ENCODE data around the gene CFAP45. TPM values are rescaled to one million over a fixed set of nuclear protein-coding genes. Genes with fewer than 3 reads are reported as not detected.

CFAP45 gene
- polyA plus RNA-seq, 1 of the 3 experiments (the other 2 are of a cell fraction): 0.74 TPM

DNA sequence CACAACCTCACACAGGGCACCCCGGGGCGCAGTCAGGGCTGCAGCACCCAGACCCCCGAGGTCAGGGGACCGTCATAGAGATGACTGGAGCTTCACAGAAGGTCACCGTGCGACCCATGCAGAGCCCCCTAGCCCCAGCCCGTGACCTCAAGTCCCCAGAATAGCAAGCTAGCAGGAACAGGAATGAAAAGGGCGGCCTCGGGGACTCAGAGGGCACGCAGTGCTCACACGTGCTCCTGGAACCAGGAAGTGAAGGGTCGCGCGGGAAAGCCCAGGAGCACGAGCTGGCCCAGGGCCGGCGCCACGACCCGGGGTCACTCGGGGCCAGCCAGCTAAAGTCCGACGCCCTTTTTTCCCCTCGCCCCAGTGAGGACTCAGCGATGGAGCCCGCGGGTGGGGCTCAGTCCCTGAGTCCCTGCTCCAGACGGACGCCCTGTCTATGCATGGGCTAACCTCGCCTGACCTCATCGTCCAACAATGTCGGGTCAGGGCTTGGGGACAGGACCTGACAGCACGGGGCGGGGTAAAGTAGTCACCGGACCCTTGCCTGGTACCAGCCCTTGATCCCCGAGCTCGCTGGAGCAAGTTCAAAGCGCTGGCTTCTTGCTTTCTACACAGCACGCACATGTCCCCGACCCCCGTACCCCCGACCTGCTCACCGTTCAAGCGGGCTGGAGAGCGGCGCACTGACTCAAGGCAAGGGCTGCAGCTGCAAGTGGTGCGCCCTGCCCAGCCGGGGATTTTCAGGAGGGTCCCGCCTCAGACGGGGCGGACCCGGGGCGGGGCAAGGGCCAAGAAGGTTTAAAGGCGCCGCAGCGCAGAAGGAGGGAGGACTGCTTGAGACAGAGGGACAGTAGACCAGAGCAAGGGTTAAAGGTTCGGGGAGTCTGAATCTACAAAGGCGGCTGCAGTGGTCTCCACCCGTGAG is 25.1 kb upstream of the CFAP45 start, which contains the start of gene TAGLN2 (continued):
- TF ChIP-seq RCOR1 (IDR thresholded peaks at IDR 0.05; ENCODE audit: low read length): no peak
- no peak for TF ChIP-seq NFIC (IDR thresholded peaks at IDR 0.05; ENCODE audit: borderline replicate concordance)
- TF ChIP-seq, protein P1, sequence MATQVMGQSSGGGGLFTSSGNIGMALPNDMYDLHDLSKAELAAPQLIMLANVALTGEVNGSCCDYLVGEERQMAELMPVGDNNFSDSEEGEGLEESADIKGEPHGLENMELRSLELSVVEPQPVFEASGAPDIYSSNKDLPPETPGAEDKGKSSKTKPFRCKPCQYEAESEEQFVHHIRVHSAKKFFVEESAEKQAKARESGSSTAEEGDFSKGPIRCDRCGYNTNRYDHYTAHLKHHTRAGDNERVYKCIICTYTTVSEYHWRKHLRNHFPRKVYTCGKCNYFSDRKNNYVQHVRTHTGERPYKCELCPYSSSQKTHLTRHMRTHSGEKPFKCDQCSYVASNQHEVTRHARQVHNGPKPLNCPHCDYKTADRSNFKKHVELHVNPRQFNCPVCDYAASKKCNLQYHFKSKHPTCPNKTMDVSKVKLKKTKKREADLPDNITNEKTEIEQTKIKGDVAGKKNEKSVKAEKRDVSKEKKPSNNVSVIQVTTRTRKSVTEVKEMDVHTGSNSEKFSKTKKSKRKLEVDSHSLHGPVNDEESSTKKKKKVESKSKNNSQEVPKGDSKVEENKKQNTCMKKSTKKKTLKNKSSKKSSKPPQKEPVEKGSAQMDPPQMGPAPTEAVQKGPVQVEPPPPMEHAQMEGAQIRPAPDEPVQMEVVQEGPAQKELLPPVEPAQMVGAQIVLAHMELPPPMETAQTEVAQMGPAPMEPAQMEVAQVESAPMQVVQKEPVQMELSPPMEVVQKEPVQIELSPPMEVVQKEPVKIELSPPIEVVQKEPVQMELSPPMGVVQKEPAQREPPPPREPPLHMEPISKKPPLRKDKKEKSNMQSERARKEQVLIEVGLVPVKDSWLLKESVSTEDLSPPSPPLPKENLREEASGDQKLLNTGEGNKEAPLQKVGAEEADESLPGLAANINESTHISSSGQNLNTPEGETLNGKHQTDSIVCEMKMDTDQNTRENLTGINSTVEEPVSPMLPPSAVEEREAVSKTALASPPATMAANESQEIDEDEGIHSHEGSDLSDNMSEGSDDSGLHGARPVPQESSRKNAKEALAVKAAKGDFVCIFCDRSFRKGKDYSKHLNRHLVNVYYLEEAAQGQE (IDR thresholded peaks at IDR 0.05; ENCODE audit: low read depth, low read length): peak; percentile 49; the same call in 1 of the 2 replicates
- TF ChIP-seq, protein P2, sequence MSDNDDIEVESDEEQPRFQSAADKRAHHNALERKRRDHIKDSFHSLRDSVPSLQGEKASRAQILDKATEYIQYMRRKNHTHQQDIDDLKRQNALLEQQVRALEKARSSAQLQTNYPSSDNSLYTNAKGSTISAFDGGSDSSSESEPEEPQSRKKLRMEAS (IDR thresholded peaks at IDR 0.05; ENCODE audit: low read depth): peak; percentile 94

DNA sequence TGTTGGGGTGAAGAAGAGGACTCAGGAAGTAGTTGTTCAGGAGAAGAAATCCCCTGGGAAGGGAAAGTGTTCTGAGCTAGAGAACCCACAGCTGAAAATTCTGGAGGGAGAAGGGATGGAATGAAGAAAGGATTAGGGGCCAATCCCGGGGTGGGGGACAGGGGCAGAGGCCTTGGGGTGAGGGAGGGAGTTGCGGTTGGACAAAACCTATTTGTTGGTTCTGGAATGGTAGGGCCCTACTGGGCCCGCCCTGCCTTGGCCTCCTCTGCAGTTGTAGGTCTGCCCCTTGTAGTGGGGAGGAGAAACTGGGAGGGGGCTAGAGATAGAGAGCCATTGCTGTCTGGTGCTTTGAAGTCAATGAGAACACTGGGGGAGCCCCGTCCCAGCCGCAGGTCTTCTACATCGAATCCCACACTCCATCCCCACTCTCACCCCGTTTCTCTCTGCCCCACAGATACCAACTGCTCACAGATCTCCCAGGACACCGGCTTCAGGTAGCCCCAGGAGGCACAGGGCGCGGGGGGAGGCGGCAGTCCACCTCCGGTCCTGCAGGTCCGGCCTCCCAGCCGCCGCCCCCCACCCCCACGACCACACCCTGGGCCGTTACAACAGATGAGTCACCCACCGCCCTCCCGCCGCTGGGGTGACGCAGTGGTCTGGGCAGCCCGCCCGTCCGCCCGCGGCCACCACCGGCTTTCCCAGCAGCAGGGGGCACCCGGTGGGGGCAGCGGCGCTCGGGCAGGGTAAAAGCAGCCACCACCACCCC is 24.2 kb upstream of the CFAP45 start:
- H3K79me2 ChIP-seq (ENCODE audit: insufficient read depth): peaks cover 71% of the 10 kb centered on the region
- H3K36me3 ChIP-seq (replicated peaks in 1 of 2; ENCODE audit: control insufficient read depth in 1 of 2, insufficient read depth in 2 of 2, low read length in 1 of 2): peaks cover 15 to 17% of the 10 kb centered on the region in 2 experiments
- WGBS (ENCODE audit: low lambda C conversion rate): 12% methylated on average over 10 of the region's 31 CpGs
- peak overlapping the region; percentile 73 to 97; a peak in 3 of 4 replicates for H3K27ac ChIP-seq (ENCODE audit: low read depth in 2 of 2, low read length in 1 of 2)
- H4K20me1 ChIP-seq (ENCODE audit: insufficient read depth): peaks cover 43% of the 10 kb centered on the region
- ChIA-PET CTCF (interaction anchor here (0.7 to 22.3 kb wide), 9 partner anchors 10 to 415 kb away, joined by 3 to 460 read pairs (median 5); partner anchors contain the start of gene IGSF9), POLR2A (interaction anchor here (0.6 to 1.1 kb wide), 2 partner anchors 9 to 22 kb away, joined by 3 read pairs; partner anchors contain the start of gene IGSF9)
- H2AFZ ChIP-seq (ENCODE audit: low read depth): no peak overlapping the region
- peak overlapping the region; percentile 100 for H3K9ac ChIP-seq
- H3K4me2 ChIP-seq: peak overlapping the region; percentile 93
- H3K27me3 ChIP-seq (ENCODE audit: insufficient read depth): no peaks in the 10 kb centered on the region
- peaks cover 23 to 35% of the 10 kb centered on the region in 2 experiments; a peak in 3 of 4 replicates for H3K4me1 ChIP-seq (ENCODE audit: control insufficient read depth in 1 of 2, insufficient read depth in 2 of 2, low read depth in 1 of 2, low read length in 1 of 2)
- H3K9me3 ChIP-seq: no peaks in the 10 kb centered on the region
- no peaks in the 10 kb centered on the region for H3K9me2 ChIP-seq
- H3K4me3 ChIP-seq (ENCODE audit: low read depth in 2 of 2, low read length in 1 of 2): peak overlapping the region; percentile 91 to 97
- DNase-seq: peak; percentile 91
- peaks cover 15% of the 10 kb centered on the region for H3F3A ChIP-seq (replicated peaks; ENCODE audit: insufficient read depth)
- TF ChIP-seq NRF1 (IDR thresholded peaks at IDR 0.05; ENCODE audit: low read depth, low read length): no peak
- no peak for TF ChIP-seq SMC3 (IDR thresholded peaks at IDR 0.05; ENCODE audit: low read depth, low read length)
- TF ChIP-seq, protein P3, sequence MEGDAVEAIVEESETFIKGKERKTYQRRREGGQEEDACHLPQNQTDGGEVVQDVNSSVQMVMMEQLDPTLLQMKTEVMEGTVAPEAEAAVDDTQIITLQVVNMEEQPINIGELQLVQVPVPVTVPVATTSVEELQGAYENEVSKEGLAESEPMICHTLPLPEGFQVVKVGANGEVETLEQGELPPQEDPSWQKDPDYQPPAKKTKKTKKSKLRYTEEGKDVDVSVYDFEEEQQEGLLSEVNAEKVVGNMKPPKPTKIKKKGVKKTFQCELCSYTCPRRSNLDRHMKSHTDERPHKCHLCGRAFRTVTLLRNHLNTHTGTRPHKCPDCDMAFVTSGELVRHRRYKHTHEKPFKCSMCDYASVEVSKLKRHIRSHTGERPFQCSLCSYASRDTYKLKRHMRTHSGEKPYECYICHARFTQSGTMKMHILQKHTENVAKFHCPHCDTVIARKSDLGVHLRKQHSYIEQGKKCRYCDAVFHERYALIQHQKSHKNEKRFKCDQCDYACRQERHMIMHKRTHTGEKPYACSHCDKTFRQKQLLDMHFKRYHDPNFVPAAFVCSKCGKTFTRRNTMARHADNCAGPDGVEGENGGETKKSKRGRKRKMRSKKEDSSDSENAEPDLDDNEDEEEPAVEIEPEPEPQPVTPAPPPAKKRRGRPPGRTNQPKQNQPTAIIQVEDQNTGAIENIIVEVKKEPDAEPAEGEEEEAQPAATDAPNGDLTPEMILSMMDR (IDR thresholded peaks at IDR 0.05): peak; percentile 29; the same call in 1 of the 2 replicates
- TF ChIP-seq, protein P4, sequence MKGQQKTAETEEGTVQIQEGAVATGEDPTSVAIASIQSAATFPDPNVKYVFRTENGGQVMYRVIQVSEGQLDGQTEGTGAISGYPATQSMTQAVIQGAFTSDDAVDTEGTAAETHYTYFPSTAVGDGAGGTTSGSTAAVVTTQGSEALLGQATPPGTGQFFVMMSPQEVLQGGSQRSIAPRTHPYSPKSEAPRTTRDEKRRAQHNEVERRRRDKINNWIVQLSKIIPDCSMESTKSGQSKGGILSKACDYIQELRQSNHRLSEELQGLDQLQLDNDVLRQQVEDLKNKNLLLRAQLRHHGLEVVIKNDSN (IDR thresholded peaks at IDR 0.05; ENCODE audit: borderline replicate concordance, low read depth): no peak
- TF ChIP-seq, protein P5, sequence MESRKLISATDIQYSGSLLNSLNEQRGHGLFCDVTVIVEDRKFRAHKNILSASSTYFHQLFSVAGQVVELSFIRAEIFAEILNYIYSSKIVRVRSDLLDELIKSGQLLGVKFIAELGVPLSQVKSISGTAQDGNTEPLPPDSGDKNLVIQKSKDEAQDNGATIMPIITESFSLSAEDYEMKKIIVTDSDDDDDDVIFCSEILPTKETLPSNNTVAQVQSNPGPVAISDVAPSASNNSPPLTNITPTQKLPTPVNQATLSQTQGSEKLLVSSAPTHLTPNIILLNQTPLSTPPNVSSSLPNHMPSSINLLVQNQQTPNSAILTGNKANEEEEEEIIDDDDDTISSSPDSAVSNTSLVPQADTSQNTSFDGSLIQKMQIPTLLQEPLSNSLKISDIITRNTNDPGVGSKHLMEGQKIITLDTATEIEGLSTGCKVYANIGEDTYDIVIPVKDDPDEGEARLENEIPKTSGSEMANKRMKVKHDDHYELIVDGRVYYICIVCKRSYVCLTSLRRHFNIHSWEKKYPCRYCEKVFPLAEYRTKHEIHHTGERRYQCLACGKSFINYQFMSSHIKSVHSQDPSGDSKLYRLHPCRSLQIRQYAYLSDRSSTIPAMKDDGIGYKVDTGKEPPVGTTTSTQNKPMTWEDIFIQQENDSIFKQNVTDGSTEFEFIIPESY (IDR thresholded peaks at IDR 0.05; ENCODE audit: borderline replicate concordance, low read depth): no peak
- TF ChIP-seq, protein P6, sequence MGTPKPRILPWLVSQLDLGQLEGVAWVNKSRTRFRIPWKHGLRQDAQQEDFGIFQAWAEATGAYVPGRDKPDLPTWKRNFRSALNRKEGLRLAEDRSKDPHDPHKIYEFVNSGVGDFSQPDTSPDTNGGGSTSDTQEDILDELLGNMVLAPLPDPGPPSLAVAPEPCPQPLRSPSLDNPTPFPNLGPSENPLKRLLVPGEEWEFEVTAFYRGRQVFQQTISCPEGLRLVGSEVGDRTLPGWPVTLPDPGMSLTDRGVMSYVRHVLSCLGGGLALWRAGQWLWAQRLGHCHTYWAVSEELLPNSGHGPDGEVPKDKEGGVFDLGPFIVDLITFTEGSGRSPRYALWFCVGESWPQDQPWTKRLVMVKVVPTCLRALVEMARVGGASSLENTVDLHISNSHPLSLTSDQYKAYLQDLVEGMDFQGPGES (IDR thresholded peaks at IDR 0.05; ENCODE audit: low read depth, low read length): no peak
- peak; percentile 69 for TF ChIP-seq TCF12 (IDR thresholded peaks at IDR 0.05)
- no peak for TF ChIP-seq EZH2phosphoT487 (IDR thresholded peaks at IDR 0.05; ENCODE audit: borderline replicate concordance, low read depth)
- TF ChIP-seq RFX5 (IDR thresholded peaks at IDR 0.05; ENCODE audit: low read length): no peak
- no peak for TF ChIP-seq GABPA (IDR thresholded peaks at IDR 0.05; ENCODE audit: low read depth)

Data from SK-N-SH (cell line).